Small intestine (tissue), 7 donors: ENCODE measurements around the gene SNX32. TPM values are rescaled to one million over a fixed set of nuclear protein-coding genes. Genes with fewer than 3 reads are reported as not detected.
A peak's percentile ranks its signal among the peaks of the same experiment; 100 is the strongest.

Experiments used
- DNase-seq, 2 donors: peaks; one replicate each; pipeline versions ENCODE4 v3.0.0 to v3.0.0-alpha.2; 2013
- FAIRE-seq: peaks from 2 replicates; lab custom pipeline; 2012; peaks lifted over from hg19 to GRCh38; lab: Jason Lieb, UNC
- H3K27ac ChIP-seq, 3 donors: one replicate each; pipeline ENCODE4 v1.5.1; 2013; ENCODE audit warnings: low read length in 2 of 3, mild to moderate bottlenecking in 2 of 3, control low read depth in 1 of 3, inconsistent platforms in 1 of 3, low read depth in 1 of 3, moderate library complexity in 1 of 3
- H3K27me3 ChIP-seq, 3 donors: one replicate each; pipeline ENCODE4 v1.6.1; 2013; ENCODE audit warnings: low read length in 3 of 3, inconsistent platforms in 1 of 3; ENCODE audit not compliant: control insufficient read depth in 3 of 3, insufficient read depth in 3 of 3
- H3K36me3 ChIP-seq, 3 donors: one replicate each; pipeline ENCODE4 v1.6.1; 2013; ENCODE audit warnings: low read length in 3 of 3, inconsistent platforms in 1 of 3, low read depth in 1 of 3, mild to moderate bottlenecking in 1 of 3, moderate library complexity in 1 of 3; ENCODE audit not compliant: control insufficient read depth in 3 of 3, insufficient read depth in 2 of 3
- H3K4me1 ChIP-seq, 3 donors: one replicate each; pipeline ENCODE4 v1.6.1; 2013; ENCODE audit warnings: low read length in 2 of 3, inconsistent platforms in 1 of 3, low read depth in 1 of 3, mild to moderate bottlenecking in 1 of 3, moderate library complexity in 1 of 3; ENCODE audit not compliant: control insufficient read depth in 3 of 3, insufficient read depth in 2 of 3
- H3K4me3 ChIP-seq, 3 donors: one replicate each; pipeline ENCODE4 v1.5.1; 2013; ENCODE audit warnings: low read length in 3 of 3, control low read depth in 1 of 3, inconsistent platforms in 1 of 3, low read depth in 1 of 3, mild to moderate bottlenecking in 1 of 3, moderate library complexity in 1 of 3
- H3K9me3 ChIP-seq, 2 donors: one replicate each; pipeline ENCODE4 v1.6.1; 2013; ENCODE audit warnings: low read depth in 1 of 2, low read length in 1 of 2; ENCODE audit not compliant: control insufficient read depth in 2 of 2, insufficient read depth in 1 of 2
- WGBS, 3 donors: extraction: QIAGEN DNeasy Blood & Tissue Kit; methylation state at CpG; one replicate each; pipeline ENCODE4 v1.1.7; 2013; 5-methylcytosine and 5-hydroxymethylcytosine counted together
- polyA plus RNA-seq, 4 donors: library from polyadenylated mRNA; stranded (reverse) in 3 of 4; unstranded in 1 of 4; fragments of 200-250 nt in 3 of 4; fragments of 120-200 nt in 1 of 4; gene quantifications; one replicate each; pipeline versions ENCODE4 v1.2.1 to v1.2.3, GENCODE V29; 2013
- donor health status: healthy with polysubstance abuse.
- donor health status: control.
- donor health status: control.
- donor health status: Bipolar disorder and iron deficiency.
- donor health status: healthy.

Gene SNX32
- polyA plus RNA-seq, 4 donors: 0.54 to 4.0 (median 1.8) TPM

- H3K4me3 ChIP-seq: peak within 1 kb of the TSS in 2 of 3 donors; percentile 48 to 58
- DNase-seq (peak; percentile 96), FAIRE-seq (no peak)
- H3K4me1 ChIP-seq: peaks cover 0 to 17% (median 4%) of the 10 kb centered on the region in 3 donors
- no peaks in the 10 kb centered on the region for H3K9me3 ChIP-seq
- H3K27me3 ChIP-seq: peaks cover 0 to 76% (median 0%) of the 10 kb centered on the region in 3 donors
- peak within 1 kb of the TSS in 1 of 3 donors; percentile 88 for H3K27ac ChIP-seq
- H3K36me3 ChIP-seq: no peaks in the 10 kb centered on the region
- WGBS, 3 donors: 1% methylated on average over 67 to 80 of the region's 80 CpGs
Observed at GRCh38 chr11:65900125-65900898, 66.5 kb downstream of the SNX32 start, which contains the start of gene FOSL1. TSS of gene FOSL1 (minus strand) at chr11:65900388. CDS start at chr11:65900339, 49 bp downstream.

GRCh38 chr11:65900899-65901180 is 67.1 kb downstream of the SNX32 start:
- H3K9me3 ChIP-seq: no peaks in the 10 kb centered on the region
- peaks cover 0 to 71% (median 0%) of the 10 kb centered on the region in 3 donors for H3K27me3 ChIP-seq
- FAIRE-seq (no peak), DNase-seq (no peak)
- H3K4me3 ChIP-seq: no peak overlapping the region
- peaks cover 0 to 17% (median 4%) of the 10 kb centered on the region in 3 donors for H3K4me1 ChIP-seq
- 50 to 66% (median 58%) methylated on average over 11 of the region's 11 CpGs for WGBS, 3 donors
- H3K27ac ChIP-seq: peak overlapping the region in 1 of 3 donors; percentile 16
- H3K36me3 ChIP-seq: no peaks in the 10 kb centered on the region

- FAIRE-seq: no peak
- WGBS, 3 donors: 13 to 29% (median 22%) methylated on average over 5 of the region's 5 CpGs
- H3K27me3 ChIP-seq: peaks cover 0 to 66% (median 0%) of the 10 kb centered on the region in 3 donors
Observed at GRCh38 chr11:65903068-65903481, 69.3 kb downstream of the SNX32 start.

More at GRCh38 chr11:65903068-65903481, 69.3 kb downstream of the SNX32 start:
- H3K4me1 ChIP-seq: peaks cover 0 to 17% (median 4%) of the 10 kb centered on the region in 3 donors
- H3K4me3 ChIP-seq: no peak overlapping the region
- no peak for DNase-seq
- H3K9me3 ChIP-seq: no peaks in the 10 kb centered on the region
- H3K36me3 ChIP-seq: no peaks in the 10 kb centered on the region
- no peak overlapping the region for H3K27ac ChIP-seq

Other genes starting within 250 kb of the SNX32 start
- 10 to 100 TPM in 1 of 4 donors, under 1 TPM in 2, not detected in 1; 0.84 to 31.1 (median 0.89) TPM for gene KCNK7, start 238.2 kb upstream of the SNX32 start, polyA plus RNA-seq
- gene MAP3K11, start 219.7 kb upstream of the SNX32 start, polyA plus RNA-seq: 100 to 1,000 TPM in 2 of 4 donors, 10 to 100 TPM in 2; 66.4 to 180 (median 126) TPM
- 10 to 100 TPM; 12.7 to 27.5 (median 22.1) TPM for gene PCNX3, start 218.2 kb upstream of the SNX32 start, polyA plus RNA-seq
- gene SIPA1, start 195.9 kb upstream of the SNX32 start, polyA plus RNA-seq: 10 to 100 TPM; 21.7 to 45.2 (median 33.1) TPM
- gene RELA, start 171.0 kb upstream of the SNX32 start, polyA plus RNA-seq: 10 to 100 TPM; 32.2 to 46.9 (median 36.7) TPM
- gene KAT5, start 121.7 kb upstream of the SNX32 start, polyA plus RNA-seq: 10 to 100 TPM; 63.9 to 76.7 (median 71.1) TPM
- gene RNASEH2C, start 113.2 kb upstream of the SNX32 start, polyA plus RNA-seq: 10 to 100 TPM; 36.9 to 65.1 (median 50.2) TPM
- gene AP5B1, start 53.0 kb upstream of the SNX32 start, polyA plus RNA-seq: 10 to 100 TPM in 1 of 4 donors, 1 to 10 TPM in 3; 6.9 to 17.3 (median 9.1) TPM
- gene OVOL1, start 46.9 kb upstream of the SNX32 start, polyA plus RNA-seq: 10 to 100 TPM; 11.9 to 41.3 (median 20.1) TPM
- gene CFL1, start 24.2 kb downstream of the SNX32 start, polyA plus RNA-seq: 1,000 to 10,000 TPM in 3 of 4 donors, 100 to 1,000 TPM in 1; 854 to 2,084 (median 1,613) TPM
- 100 to 1,000 TPM in 1 of 4 donors, 10 to 100 TPM in 3; 45.3 to 118 (median 73.8) TPM for gene MUS81, start 26.5 kb downstream of the SNX32 start, polyA plus RNA-seq
- 10 to 100 TPM in 2 of 4 donors, 1 to 10 TPM in 2; 4.7 to 18.0 (median 12.1) TPM for gene EFEMP2, start 38.8 kb downstream of the SNX32 start, polyA plus RNA-seq
- gene CTSW, start 45.9 kb downstream of the SNX32 start, polyA plus RNA-seq: 1 to 10 TPM in 2 of 4 donors, under 1 TPM in 2; 0.43 to 3.5 (median 1.1) TPM
- 100 to 1,000 TPM in 2 of 4 donors, 10 to 100 TPM in 2; 57.6 to 131 (median 86.9) TPM for gene FIBP, start 54.5 kb downstream of the SNX32 start, polyA plus RNA-seq
- gene CCDC85B, start 56.7 kb downstream of the SNX32 start, polyA plus RNA-seq: 10 to 100 TPM in 2 of 4 donors, 1 to 10 TPM in 2; 6.5 to 32.5 (median 13.3) TPM
- gene FOSL1, start 66.4 kb downstream of the SNX32 start, polyA plus RNA-seq: 1 to 10 TPM in 3 of 4 donors, under 1 TPM in 1; 0.04 to 5.2 (median 1.9) TPM
- 10 to 100 TPM; 23.9 to 32.7 (median 26.9) TPM for gene C11orf68, start 85.1 kb downstream of the SNX32 start, polyA plus RNA-seq
- gene DRAP1, start 85.5 kb downstream of the SNX32 start, polyA plus RNA-seq: 10 to 100 TPM; 53.2 to 87.3 (median 70.7) TPM
- gene TSGA10IP, start 111.5 kb downstream of the SNX32 start, polyA plus RNA-seq: under 1 TPM in 1 of 4 donors, not detected in 3; 0.07 TPM
- gene SART1, start 127.8 kb downstream of the SNX32 start, polyA plus RNA-seq: 10 to 100 TPM; 39.3 to 95.9 (median 52.9) TPM
- 10 to 100 TPM; 14.8 to 34.9 (median 19.8) TPM for gene EIF1AD, start 168.2 kb downstream of the SNX32 start, polyA plus RNA-seq
- 100 to 1,000 TPM in 2 of 4 donors, 10 to 100 TPM in 2; 80.0 to 193 (median 100) TPM for gene BANF1, start 168.5 kb downstream of the SNX32 start, polyA plus RNA-seq
- gene CST6, start 178.0 kb downstream of the SNX32 start, polyA plus RNA-seq: not detected
- under 1 TPM in 1 of 4 donors, not detected in 3; 0.04 TPM for gene CATSPER1, start 192.5 kb downstream of the SNX32 start, polyA plus RNA-seq
- gene GAL3ST3, start 215.2 kb downstream of the SNX32 start, polyA plus RNA-seq: under 1 TPM in 1 of 4 donors, not detected in 3; 0.12 TPM
- gene SF3B2, start 218.4 kb downstream of the SNX32 start, polyA plus RNA-seq: 100 to 1,000 TPM; 106 to 141 (median 122) TPM
- 10 to 100 TPM in 2 of 4 donors, 1 to 10 TPM in 2; 4.0 to 22.9 (median 10.0) TPM for gene PACS1, start 236.3 kb downstream of the SNX32 start, polyA plus RNA-seq